ENCODE results near the gene TRMT2B. TPM values are rescaled to one million over a fixed set of nuclear protein-coding genes. Genes with fewer than 3 reads are reported as not detected.

Gene TRMT2B
- total and polyA plus RNA-seq, 2 of the 13 experiments (the other 11 are each of a cell fraction or from before 2014, with no cell fraction given) = 7.0 to 11.2 TPM

DNA sequence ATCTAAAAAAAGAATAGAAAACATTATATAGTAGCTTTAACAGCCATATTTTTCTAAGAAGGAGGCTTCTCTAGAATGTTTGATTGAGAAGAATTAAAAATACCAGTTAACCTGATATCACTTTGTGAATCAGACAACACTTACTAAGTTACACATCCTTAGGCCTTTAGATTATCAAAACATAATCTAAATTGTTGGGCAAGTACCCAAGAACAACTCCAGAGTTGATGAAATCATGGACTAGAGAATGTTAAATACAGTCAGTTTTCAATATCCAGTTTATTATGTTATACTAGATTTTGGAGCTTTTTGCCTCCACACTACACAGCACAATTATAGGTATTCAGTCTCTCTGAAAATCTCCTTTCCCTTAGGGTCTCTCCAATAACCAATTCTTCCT lies 42.8 kb downstream of the TRMT2B start:
- BruUV-seq (replicated peaks) = TSS peak; percentile 42
- ATAC-seq (no peak), DNase-seq (ENCODE audit: low spot score) (no peak), FAIRE-seq (no peak)
- ChIA-PET POLR2A (no interaction called here), CTCF (ENCODE audit: low intra/inter-chr PET ratio, low total read pairs) (no interaction called here)
- no peaks in the 10 kb centered on the region for H4K20me1 ChIP-seq (ENCODE audit: insufficient read depth, low read length)
- no peak overlapping the region for H3K4me2 ChIP-seq (ENCODE audit: low read depth, low read length)
- no peak overlapping the region for H3K27ac ChIP-seq (ENCODE audit: extremely low read length, insufficient read depth, low read length)
- no peak overlapping the region for H2AFZ ChIP-seq (ENCODE audit: low read length)
- H3K9me3 ChIP-seq (ENCODE audit: low read length) = no peaks in the 10 kb centered on the region
- H3K9ac ChIP-seq (ENCODE audit: insufficient read depth, low read depth, low read length) = no peak overlapping the region
- in situ Hi-C loops (cut with HindIII; ENCODE audit: extremely low pct_ligation_motif_present, low pct_unique_long_range_greater_than_20kb) (no loop called here), intact Hi-C loops (cut with micrococcal nuclease; ENCODE audit: unreplicated experiment) (no loop called here)
- TF ChIP-seq ZNF772 (CRISPR knock-in tag; IDR thresholded peaks at IDR 0.05) = no peak
- no peak for TF ChIP-seq RBFOX2 (IDR thresholded peaks at IDR 0.05; ENCODE audit: low read depth, low read length)
- TF ChIP-seq ZNF713 (CRISPR knock-in tag; IDR thresholded peaks at IDR 0.05) = no peak
- TF ChIP-seq, protein P1, sequence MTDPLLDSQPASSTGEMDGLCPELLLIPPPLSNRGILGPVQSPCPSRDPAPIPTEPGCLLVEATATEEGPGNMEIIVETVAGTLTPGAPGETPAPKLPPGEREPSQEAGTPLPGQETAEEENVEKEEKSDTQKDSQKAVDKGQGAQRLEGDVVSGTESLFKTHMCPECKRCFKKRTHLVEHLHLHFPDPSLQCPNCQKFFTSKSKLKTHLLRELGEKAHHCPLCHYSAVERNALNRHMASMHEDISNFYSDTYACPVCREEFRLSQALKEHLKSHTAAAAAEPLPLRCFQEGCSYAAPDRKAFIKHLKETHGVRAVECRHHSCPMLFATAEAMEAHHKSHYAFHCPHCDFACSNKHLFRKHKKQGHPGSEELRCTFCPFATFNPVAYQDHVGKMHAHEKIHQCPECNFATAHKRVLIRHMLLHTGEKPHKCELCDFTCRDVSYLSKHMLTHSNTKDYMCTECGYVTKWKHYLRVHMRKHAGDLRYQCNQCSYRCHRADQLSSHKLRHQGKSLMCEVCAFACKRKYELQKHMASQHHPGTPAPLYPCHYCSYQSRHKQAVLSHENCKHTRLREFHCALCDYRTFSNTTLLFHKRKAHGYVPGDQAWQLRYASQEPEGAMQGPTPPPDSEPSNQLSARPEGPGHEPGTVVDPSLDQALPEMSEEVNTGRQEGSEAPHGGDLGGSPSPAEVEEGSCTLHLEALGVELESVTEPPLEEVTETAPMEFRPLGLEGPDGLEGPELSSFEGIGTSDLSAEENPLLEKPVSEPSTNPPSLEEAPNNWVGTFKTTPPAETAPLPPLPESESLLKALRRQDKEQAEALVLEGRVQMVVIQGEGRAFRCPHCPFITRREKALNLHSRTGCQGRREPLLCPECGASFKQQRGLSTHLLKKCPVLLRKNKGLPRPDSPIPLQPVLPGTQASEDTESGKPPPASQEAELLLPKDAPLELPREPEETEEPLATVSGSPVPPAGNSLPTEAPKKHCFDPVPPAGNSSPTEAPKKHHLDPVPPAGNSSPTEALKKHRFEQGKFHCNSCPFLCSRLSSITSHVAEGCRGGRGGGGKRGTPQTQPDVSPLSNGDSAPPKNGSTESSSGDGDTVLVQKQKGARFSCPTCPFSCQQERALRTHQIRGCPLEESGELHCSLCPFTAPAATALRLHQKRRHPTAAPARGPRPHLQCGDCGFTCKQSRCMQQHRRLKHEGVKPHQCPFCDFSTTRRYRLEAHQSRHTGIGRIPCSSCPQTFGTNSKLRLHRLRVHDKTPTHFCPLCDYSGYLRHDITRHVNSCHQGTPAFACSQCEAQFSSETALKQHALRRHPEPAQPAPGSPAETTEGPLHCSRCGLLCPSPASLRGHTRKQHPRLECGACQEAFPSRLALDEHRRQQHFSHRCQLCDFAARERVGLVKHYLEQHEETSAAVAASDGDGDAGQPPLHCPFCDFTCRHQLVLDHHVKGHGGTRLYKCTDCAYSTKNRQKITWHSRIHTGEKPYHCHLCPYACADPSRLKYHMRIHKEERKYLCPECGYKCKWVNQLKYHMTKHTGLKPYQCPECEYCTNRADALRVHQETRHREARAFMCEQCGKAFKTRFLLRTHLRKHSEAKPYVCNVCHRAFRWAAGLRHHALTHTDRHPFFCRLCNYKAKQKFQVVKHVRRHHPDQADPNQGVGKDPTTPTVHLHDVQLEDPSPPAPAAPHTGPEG (CRISPR knock-in tag; IDR thresholded peaks at IDR 0.05) = no peak
- no peak for TF ChIP-seq PHF5A (CRISPR knock-in tag; IDR thresholded peaks at IDR 0.05; ENCODE audit: low read depth, unreplicated experiment)
- TF ChIP-seq ZKSCAN1 (IDR thresholded peaks at IDR 0.05; ENCODE audit: low read length) = no peak
- TF ChIP-seq ZSCAN20 (CRISPR knock-in tag; IDR thresholded peaks at IDR 0.05; ENCODE audit: borderline replicate concordance) = no peak
- no peak for TF ChIP-seq ZFP82 (CRISPR knock-in tag; IDR thresholded peaks at IDR 0.05; ENCODE audit: borderline replicate concordance)
- no peak for TF ChIP-seq PTBP1 (IDR thresholded peaks at IDR 0.05; ENCODE audit: low read depth, low read length, poor library complexity, severe bottlenecking)
- no peak for TF ChIP-seq ZNF20 (CRISPR knock-in tag; IDR thresholded peaks at IDR 0.05)
- TF ChIP-seq REL (CRISPR knock-in tag; conservative IDR thresholded peaks at IDR 0.05) = no peak
- TF ChIP-seq GATAD2A (CRISPR knock-in tag; IDR thresholded peaks at IDR 0.05) = no peak
- no peak for TF ChIP-seq ZNF44 (CRISPR knock-in tag; IDR thresholded peaks at IDR 0.05)
- H3K36me3 ChIP-seq (replicated peaks in 1 of 2; ENCODE audit: control insufficient read depth in 1 of 2, insufficient read depth in 2 of 2, low read length in 2 of 2) = no peaks in the 10 kb centered on the region
- H3K27me3 ChIP-seq (ENCODE audit: control insufficient read depth in 1 of 2, insufficient read depth in 2 of 2, low read length in 2 of 2) = no peaks in the 10 kb centered on the region
- no peaks in the 10 kb centered on the region for H3K4me1 ChIP-seq (ENCODE audit: insufficient read depth, low read length)
- H3K79me2 ChIP-seq (ENCODE audit: insufficient read depth, low read length) = no peaks in the 10 kb centered on the region
- H3K4me3 ChIP-seq (replicated peaks in 1 of 3; ENCODE audit: insufficient read depth in 1 of 3, low read depth in 2 of 3, low read length in 3 of 3) = no peak overlapping the region
